PC-9 (cell line): Measurements from ENCODE around the gene PLAGL1. TPM values are rescaled to one million over a fixed set of nuclear protein-coding genes. Genes with fewer than 3 reads are reported as not detected.

ENCODE experiments used
- BruUV-seq: library from RNA; stranded (reverse); fragments of 400-500 nt; replicated peaks from 2 replicates; lab custom pipeline; 2021; lab: Mats Ljungman, UMichigan
- CTCF ChIA-PET: fragments of 300-600 bp; sonication (Branson Sonifier 250); formaldehyde crosslinking; loops from one replicate; lab custom pipeline; 2022; ENCODE audit warnings: antibody characterized with exemption; lab: Charles Lee
- POLR2A ChIA-PET: fragments of 300-600 bp; sonication (Branson Sonifier 250); formaldehyde crosslinking; loops from one replicate; lab custom pipeline; 2022; ENCODE audit warnings: antibody characterized with exemption; ENCODE audit not compliant: unreplicated experiment; lab: Charles Lee
- DNase-seq, 2 experiments: peaks; one replicate each; pipeline versions ENCODE4 v3.0.0 to v3.0.0-alpha.2; 2015 to 2022; ENCODE audit warnings: mixed read lengths in 1 of 2
- H2AFZ ChIP-seq: fragments of 200-600 bp; sonication (generic); 2 replicates; pipeline ENCODE4 v1.8.1; 2017; ENCODE audit warnings: antibody characterized with exemption
- H3F3A ChIP-seq: fragments of 200-600 bp; sonication (generic); 2 replicates; pipeline ENCODE4 v1.8.1; 2017; ENCODE audit warnings: antibody characterized with exemption, mild to moderate bottlenecking, low read depth; ENCODE audit not compliant: insufficient read depth
- H3K27ac ChIP-seq: fragments of 200-600 bp; sonication (generic); 2 replicates; pipeline ENCODE4 v1.6.1; 2016; ENCODE audit warnings: mixed run types
- H3K27me3 ChIP-seq: fragments of 200-600 bp; sonication (generic); 2 replicates; pipeline ENCODE4 v1.6.1; 2016; ENCODE audit warnings: low read depth, mixed run types; ENCODE audit not compliant: insufficient read depth
- H3K36me3 ChIP-seq: fragments of 200-600 bp; sonication (generic); 2 replicates; pipeline ENCODE4 v1.6.1; 2016; ENCODE audit warnings: low read depth, mixed run types
- H3K4me1 ChIP-seq: fragments of 200-600 bp; sonication (generic); replicated peaks from 2 replicates; pipeline ENCODE4 v1.6.1; 2016; ENCODE audit warnings: mixed run types; ENCODE audit not compliant: insufficient read depth
- H3K4me2 ChIP-seq: fragments of 200-600 bp; sonication (generic); 2 replicates; pipeline ENCODE4 v1.6.1; 2017; ENCODE audit warnings: mixed run types
- H3K4me3 ChIP-seq: fragments of 200-600 bp; sonication (generic); 2 replicates; pipeline ENCODE4 v1.6.1; 2016; ENCODE audit warnings: mixed run types
- H3K79me2 ChIP-seq: fragments of 200-600 bp; sonication (generic); 2 replicates; pipeline ENCODE4 v1.6.1; 2017; ENCODE audit warnings: low read depth, mixed run types
- H3K9me2 ChIP-seq: fragments of 200-600 bp; sonication (generic); 2 replicates; pipeline ENCODE4 v1.8.1; 2017; ENCODE audit warnings: mild to moderate bottlenecking; ENCODE audit not compliant: insufficient read depth
- H3K9me3 ChIP-seq: fragments of 200-600 bp; sonication (generic); 2 replicates; pipeline ENCODE4 v1.8.1; 2016; ENCODE audit warnings: low read depth; ENCODE audit not compliant: insufficient read depth
- H4K20me1 ChIP-seq: fragments of 200-600 bp; sonication (generic); 2 replicates; pipeline ENCODE4 v1.8.1; 2017; ENCODE audit not compliant: insufficient read depth
- CTCF ChIP-seq: fragments of 200-600 bp; sonication (generic); conservative IDR thresholded peaks from 2 replicates; pipeline ENCODE4 v1.6.1; 2017; ENCODE audit warnings: mixed run types, antibody characterized with exemption, mild to moderate bottlenecking, moderate library complexity
- EZH2 ChIP-seq: fragments of 200-600 bp; sonication (generic); IDR thresholded peaks from 2 replicates; pipeline ENCODE4 v1.8.0; 2017; ENCODE audit warnings: antibody characterized with exemption, low read depth
- intact Hi-C: fragments of 100-400 bp; cut with micrococcal nuclease; formaldehyde crosslinking; loops from one replicate; pipeline ENCODE4 v1.10.0; 2022; ENCODE audit not compliant: unreplicated experiment
- total RNA-seq: library from RNA; stranded (reverse); gene quantifications from 2 replicates; pipeline ENCODE4 v1.2.3, GENCODE V29; 2021

Gene PLAGL1
- total RNA-seq, 1 experiment from 2014 or later, result 8.3 TPM

DNA sequence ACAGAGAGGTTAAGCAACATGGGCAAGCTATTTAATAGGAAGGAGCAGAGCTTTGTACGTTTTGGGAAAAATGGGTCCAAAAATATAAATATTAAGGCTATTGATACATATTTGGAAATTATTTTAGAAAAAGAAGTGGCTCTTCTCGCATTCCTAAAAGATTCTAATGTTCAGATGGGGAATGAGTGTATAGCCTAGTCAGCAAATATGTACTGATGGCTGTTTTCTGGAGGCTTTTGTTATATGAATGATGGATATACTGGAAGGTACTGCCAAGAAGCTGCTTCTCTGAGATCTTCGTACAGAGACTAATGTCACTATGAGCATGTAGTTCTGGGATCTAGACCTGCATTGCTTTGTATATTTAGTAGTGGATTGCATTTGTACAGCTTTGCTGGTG lies 71.7 kb downstream of the PLAGL1 start:
- H3F3A ChIP-seq, result no peaks in the 10 kb centered on the region
- no peaks in the 10 kb centered on the region for H3K27me3 ChIP-seq
- DNase-seq, result no peak
- ChIA-PET POLR2A (no interaction called here), CTCF (no interaction called here)
- intact Hi-C loops, result no loop called here
- H3K27ac ChIP-seq, result no peak overlapping the region
- H2AFZ ChIP-seq, result no peak overlapping the region
- no peaks in the 10 kb centered on the region for H3K36me3 ChIP-seq
- H3K4me1 ChIP-seq, result no peaks in the 10 kb centered on the region
- H3K4me2 ChIP-seq, result no peak overlapping the region
- H3K79me2 ChIP-seq, result no peaks in the 10 kb centered on the region
- H4K20me1 ChIP-seq, result no peaks in the 10 kb centered on the region
- BruUV-seq, result no TSS peak
- H3K4me3 ChIP-seq, result no peak overlapping the region
- H3K9me3 ChIP-seq, result no peaks in the 10 kb centered on the region
- no peak for TF ChIP-seq CTCF
- TF ChIP-seq EZH2, result no peak
- no peaks in the 10 kb centered on the region for H3K9me2 ChIP-seq

GRCh38 chr6:143934867-143935266 lies 73.2 kb downstream of the PLAGL1 start:
- H3K4me2 ChIP-seq, result no peak overlapping the region
- intact Hi-C loops, result no loop called here
- H3K79me2 ChIP-seq, result no peaks in the 10 kb centered on the region
- DNase-seq, result no peak
- no peak overlapping the region for H3K4me3 ChIP-seq
- no peak overlapping the region for H3K27ac ChIP-seq
- no peaks in the 10 kb centered on the region for H4K20me1 ChIP-seq
- H3F3A ChIP-seq, result no peaks in the 10 kb centered on the region
- H2AFZ ChIP-seq, result no peak overlapping the region
- POLR2A ChIA-PET, result no interaction called here
- H3K9me2 ChIP-seq, result no peaks in the 10 kb centered on the region
- H3K36me3 ChIP-seq, result no peaks in the 10 kb centered on the region
- no peaks in the 10 kb centered on the region for H3K27me3 ChIP-seq
- BruUV-seq, result no TSS peak
- TF ChIP-seq EZH2, result no peak
- no peak for TF ChIP-seq CTCF
- no peaks in the 10 kb centered on the region for H3K4me1 ChIP-seq
- CTCF ChIA-PET, result interaction anchor here (0.5 kb wide), 1 partner anchor 1294 kb away, joined by 5 read pairs; no protein-coding TSS in a partner anchor
- no peaks in the 10 kb centered on the region for H3K9me3 ChIP-seq

DNA sequence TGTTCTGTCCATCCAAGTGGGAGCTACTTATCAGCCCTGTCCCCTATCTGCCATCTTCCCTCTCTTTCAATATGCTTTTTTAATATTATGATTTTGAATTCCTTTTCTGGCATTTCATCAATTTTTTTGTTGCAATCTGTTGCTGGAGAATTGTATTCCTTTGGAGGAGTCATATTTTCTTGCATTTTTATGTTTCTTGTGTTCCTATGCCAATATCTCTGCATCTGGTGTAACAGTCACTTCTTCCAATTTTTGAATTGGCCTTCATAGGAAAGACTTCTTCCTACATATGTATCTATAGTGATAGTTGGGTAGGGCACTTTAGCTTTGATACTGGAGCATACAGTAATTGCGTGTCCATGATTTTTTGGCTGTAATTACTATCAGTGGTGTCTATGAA lies 73.7 kb downstream of the PLAGL1 start:
- Histone ChIP-seq H3K79me2 (no peaks in the 10 kb centered on the region), H3K4me3 (no peak overlapping the region), H3K36me3 (no peaks in the 10 kb centered on the region), H4K20me1 (no peaks in the 10 kb centered on the region), H3F3A (no peaks in the 10 kb centered on the region), H2AFZ (no peak overlapping the region), H3K27ac (no peak overlapping the region), H3K27me3 (no peaks in the 10 kb centered on the region), H3K4me2 (no peak overlapping the region), H3K9me3 (no peaks in the 10 kb centered on the region), H3K4me1 (no peaks in the 10 kb centered on the region), H3K9me2 (no peaks in the 10 kb centered on the region)
- no peak for DNase-seq
- no peak for TF ChIP-seq EZH2
- ChIA-PET CTCF (no interaction called here), POLR2A (no interaction called here)
- no TSS peak for BruUV-seq
- intact Hi-C loops, result no loop called here

GRCh38 chr6:143929975-143930374 lies 78.1 kb downstream of the PLAGL1 start:
- no peaks in the 10 kb centered on the region for H3K9me2 ChIP-seq
- no peaks in the 10 kb centered on the region for H3F3A ChIP-seq
- no peak overlapping the region for H3K27ac ChIP-seq
- no peaks in the 10 kb centered on the region for H3K27me3 ChIP-seq
- no peaks in the 10 kb centered on the region for H3K9me3 ChIP-seq
- BruUV-seq, result no TSS peak
- no peaks in the 10 kb centered on the region for H3K36me3 ChIP-seq
- no peaks in the 10 kb centered on the region for H3K4me1 ChIP-seq
- intact Hi-C loops, result no loop called here
- H4K20me1 ChIP-seq, result no peaks in the 10 kb centered on the region
- no peak for TF ChIP-seq CTCF
- no peak for TF ChIP-seq EZH2
- no peak overlapping the region for H3K4me2 ChIP-seq
- H2AFZ ChIP-seq, result no peak overlapping the region
- CTCF ChIA-PET, result no interaction called here
- H3K79me2 ChIP-seq, result no peaks in the 10 kb centered on the region
- no peak overlapping the region for H3K4me3 ChIP-seq
- POLR2A ChIA-PET, result no interaction called here
- no peak for DNase-seq
